Measurements from ENCODE around the gene DLG2.
"Not testable (repeated sequence)": the region's sequence is repeated elsewhere in the genome, so short reads cannot be mapped to it uniquely, and the experiment has no call there.

DLG2 gene

DNA sequence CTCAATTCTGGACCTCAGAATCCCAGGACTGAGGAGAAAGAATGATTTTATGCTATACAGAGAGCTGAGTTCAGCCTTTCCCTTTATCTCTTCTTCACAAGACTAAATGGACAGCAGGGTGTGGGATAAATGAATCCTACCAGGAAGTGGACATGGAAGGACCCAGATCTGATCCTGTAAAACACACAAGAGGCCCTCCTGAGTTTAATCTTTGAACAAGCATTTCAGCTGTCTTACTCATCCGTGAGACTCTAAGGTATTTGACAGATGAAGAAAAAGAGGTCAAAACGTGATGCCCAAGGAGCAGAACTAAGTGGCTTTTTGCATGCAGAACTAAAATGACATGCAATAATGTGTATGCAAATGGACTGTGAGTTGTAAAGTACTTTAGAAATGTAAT lies 511.3 kb downstream of the DLG2 start:
- H3K4me1 ChIP-seq (ENCODE audit: control insufficient read depth in 2 of 2, insufficient read depth in 2 of 2, low read length in 2 of 2), result no peaks in the 10 kb centered on the region
- no peaks in the 10 kb centered on the region for H3K27me3 ChIP-seq (ENCODE audit: control insufficient read depth in 2 of 2, insufficient read depth in 2 of 2, low read length in 2 of 2)
- no peak overlapping the region for H3K9ac ChIP-seq (ENCODE audit: low read depth in 1 of 2, low read length in 2 of 2)
- no peak overlapping the region for H3K27ac ChIP-seq (ENCODE audit: low read depth in 2 of 2, low read length in 2 of 2)
- no peak overlapping the region for H3K4me3 ChIP-seq (ENCODE audit: low read length in 2 of 2)
- no peaks in the 10 kb centered on the region for H3K9me3 ChIP-seq (ENCODE audit: control insufficient read depth in 2 of 2, low read length in 2 of 2)
- H3K36me3 ChIP-seq (ENCODE audit: control insufficient read depth in 2 of 2, insufficient read depth in 2 of 2, low read length in 2 of 2), result no peaks in the 10 kb centered on the region

DNA sequence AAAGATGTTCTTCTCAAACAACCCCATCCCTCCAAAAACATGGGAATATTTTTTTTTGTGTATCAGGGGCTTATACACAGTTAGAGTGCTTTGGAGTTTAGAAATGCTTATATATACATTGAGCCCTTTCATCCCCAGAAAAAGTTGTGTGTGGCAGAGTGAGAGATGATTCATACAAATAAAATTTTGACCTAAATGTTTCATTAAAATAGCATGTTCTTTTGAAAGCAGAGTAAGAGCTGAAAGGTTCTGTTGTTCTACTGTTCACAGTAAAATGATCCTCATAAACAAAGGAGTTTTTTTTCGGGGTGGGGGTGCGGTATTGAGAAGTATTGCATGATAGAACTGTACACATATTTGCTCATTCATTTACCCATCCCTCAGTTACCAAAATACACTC lies 512.4 kb downstream of the DLG2 start:
- Histone ChIP-seq H3K27me3 (ENCODE audit: control insufficient read depth in 2 of 2, insufficient read depth in 2 of 2, low read length in 2 of 2) (no peaks in the 10 kb centered on the region), H3K4me3 (ENCODE audit: low read length in 2 of 2) (no peak overlapping the region), H3K36me3 (ENCODE audit: control insufficient read depth in 2 of 2, insufficient read depth in 2 of 2, low read length in 2 of 2) (no peaks in the 10 kb centered on the region), H3K27ac (ENCODE audit: low read depth in 2 of 2, low read length in 2 of 2) (no peak overlapping the region), H3K9ac (ENCODE audit: low read depth in 1 of 2, low read length in 2 of 2) (no peak overlapping the region), H3K4me1 (ENCODE audit: control insufficient read depth in 2 of 2, insufficient read depth in 2 of 2, low read length in 2 of 2) (no peaks in the 10 kb centered on the region), H3K9me3 (ENCODE audit: control insufficient read depth in 2 of 2, low read length in 2 of 2) (no peaks in the 10 kb centered on the region)

DNA sequence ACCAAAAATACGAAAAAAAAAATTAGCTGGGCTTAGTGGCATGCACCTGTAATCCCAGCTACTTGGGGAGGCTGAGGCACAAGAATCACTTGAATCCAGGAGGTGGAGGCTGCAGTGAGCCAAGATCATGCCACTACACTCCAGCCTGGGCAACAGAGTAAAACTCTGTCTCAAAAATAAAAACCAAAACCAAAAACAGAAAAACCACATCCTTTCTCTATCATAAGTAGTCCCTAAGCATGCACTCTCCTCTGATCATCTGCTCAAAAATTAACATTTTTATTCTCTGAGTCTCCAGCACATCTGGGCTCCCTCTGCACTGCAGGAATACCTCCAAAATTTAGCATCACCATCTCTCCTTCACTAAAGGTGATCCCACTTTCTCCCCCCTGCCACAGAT lies 516.9 kb downstream of the DLG2 start:
- not testable (repeated sequence) for H3K4me3 ChIP-seq (ENCODE audit: low read length in 2 of 2); H3K27me3 ChIP-seq (ENCODE audit: control insufficient read depth in 2 of 2, insufficient read depth in 2 of 2, low read length in 2 of 2); H3K9ac ChIP-seq (ENCODE audit: low read depth in 1 of 2, low read length in 2 of 2); H3K36me3 ChIP-seq (ENCODE audit: control insufficient read depth in 2 of 2, insufficient read depth in 2 of 2, low read length in 2 of 2); H3K9me3 ChIP-seq (ENCODE audit: control insufficient read depth in 2 of 2, low read length in 2 of 2); H3K27ac ChIP-seq (ENCODE audit: low read depth in 2 of 2, low read length in 2 of 2); H3K4me1 ChIP-seq (ENCODE audit: control insufficient read depth in 2 of 2, insufficient read depth in 2 of 2, low read length in 2 of 2)

DNA sequence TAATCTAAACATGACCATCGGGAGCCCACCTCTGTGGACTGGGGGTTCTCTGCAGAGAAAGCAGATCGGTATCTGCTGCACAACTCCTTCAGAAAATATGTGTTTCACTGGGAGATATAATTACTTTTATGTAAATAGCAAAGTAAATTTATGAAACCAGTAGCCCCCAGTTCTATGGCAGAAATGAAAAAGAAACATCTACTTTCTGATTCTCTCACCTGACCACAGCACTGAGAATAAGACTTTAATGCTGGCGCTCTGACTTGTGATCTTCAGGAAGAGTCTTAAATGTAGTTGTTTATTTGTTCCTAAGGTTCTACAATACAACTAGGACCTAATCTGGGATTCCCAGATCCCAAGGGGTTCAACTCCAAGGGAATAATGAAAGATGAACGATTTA lies 518.0 kb downstream of the DLG2 start:
- Histone ChIP-seq H3K27me3 (ENCODE audit: control insufficient read depth in 2 of 2, insufficient read depth in 2 of 2, low read length in 2 of 2) (no peaks in the 10 kb centered on the region), H3K27ac (ENCODE audit: low read depth in 2 of 2, low read length in 2 of 2) (no peak overlapping the region), H3K4me1 (ENCODE audit: control insufficient read depth in 2 of 2, insufficient read depth in 2 of 2, low read length in 2 of 2) (no peaks in the 10 kb centered on the region), H3K36me3 (ENCODE audit: control insufficient read depth in 2 of 2, insufficient read depth in 2 of 2, low read length in 2 of 2) (no peaks in the 10 kb centered on the region), H3K9ac (ENCODE audit: low read depth in 1 of 2, low read length in 2 of 2) (no peak overlapping the region), H3K9me3 (ENCODE audit: control insufficient read depth in 2 of 2, low read length in 2 of 2) (no peaks in the 10 kb centered on the region), H3K4me3 (ENCODE audit: low read length in 2 of 2) (no peak overlapping the region)

DNA sequence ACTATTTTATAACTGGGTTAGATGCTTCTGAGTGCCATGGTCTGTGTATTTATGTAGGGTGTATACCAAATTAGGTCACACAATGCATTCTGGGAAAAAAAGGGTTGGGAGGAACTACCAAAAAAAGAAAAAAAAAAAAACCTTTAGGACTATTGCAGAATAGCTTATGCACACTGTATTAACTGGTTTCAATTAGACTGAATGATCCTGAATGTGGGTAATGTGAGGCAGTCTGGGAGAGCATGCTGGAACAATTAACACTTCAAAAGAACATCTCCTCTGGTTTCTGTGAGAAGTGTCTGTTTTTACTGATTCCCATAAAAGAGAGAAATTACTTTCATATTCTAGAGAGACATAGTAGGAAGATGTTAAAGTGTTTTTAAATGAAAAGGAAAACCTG lies 521.3 kb downstream of the DLG2 start:
- Histone ChIP-seq H3K36me3 (ENCODE audit: control insufficient read depth in 2 of 2, insufficient read depth in 2 of 2, low read length in 2 of 2) (no peaks in the 10 kb centered on the region), H3K27ac (ENCODE audit: low read depth in 2 of 2, low read length in 2 of 2) (no peak overlapping the region), H3K4me1 (ENCODE audit: control insufficient read depth in 2 of 2, insufficient read depth in 2 of 2, low read length in 2 of 2) (no peaks in the 10 kb centered on the region), H3K9ac (ENCODE audit: low read depth in 1 of 2, low read length in 2 of 2) (no peak overlapping the region), H3K9me3 (ENCODE audit: control insufficient read depth in 2 of 2, low read length in 2 of 2) (peaks cover 0 to 2% of the 10 kb centered on the region in 2 donors), H3K27me3 (ENCODE audit: control insufficient read depth in 2 of 2, insufficient read depth in 2 of 2, low read length in 2 of 2) (no peaks in the 10 kb centered on the region), H3K4me3 (ENCODE audit: low read length in 2 of 2) (no peak overlapping the region)

DNA sequence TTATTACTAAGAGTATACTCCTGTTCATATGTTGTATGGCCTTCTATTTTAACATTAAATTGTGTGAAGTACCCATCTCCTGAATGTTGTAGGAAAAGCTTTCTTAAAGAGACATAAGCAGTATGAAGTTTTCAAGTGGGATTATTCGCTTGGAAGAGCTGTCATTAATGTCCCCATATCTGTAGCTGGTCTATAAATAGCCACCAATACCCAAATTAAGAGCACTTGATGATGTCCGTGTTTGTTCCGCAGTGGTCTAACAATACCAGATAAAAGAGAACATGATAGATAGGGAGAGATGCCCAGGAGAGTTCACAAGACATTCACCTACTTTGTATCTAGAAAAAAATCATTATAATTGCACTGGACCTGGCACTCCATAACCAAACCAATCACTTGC lies 527.6 kb downstream of the DLG2 start:
- H3K27me3 ChIP-seq (ENCODE audit: control insufficient read depth in 2 of 2, insufficient read depth in 2 of 2, low read length in 2 of 2), result no peaks in the 10 kb centered on the region
- no peak overlapping the region for H3K27ac ChIP-seq (ENCODE audit: low read depth in 2 of 2, low read length in 2 of 2)
- H3K9ac ChIP-seq (ENCODE audit: low read depth in 1 of 2, low read length in 2 of 2), result no peak overlapping the region
- peaks cover 0 to 3% of the 10 kb centered on the region in 2 donors for H3K4me1 ChIP-seq (ENCODE audit: control insufficient read depth in 2 of 2, insufficient read depth in 2 of 2, low read length in 2 of 2)
- peaks cover 0 to 2% of the 10 kb centered on the region in 2 donors for H3K9me3 ChIP-seq (ENCODE audit: control insufficient read depth in 2 of 2, low read length in 2 of 2)
- no peak overlapping the region for H3K4me3 ChIP-seq (ENCODE audit: low read length in 2 of 2)
- no peaks in the 10 kb centered on the region for H3K36me3 ChIP-seq (ENCODE audit: control insufficient read depth in 2 of 2, insufficient read depth in 2 of 2, low read length in 2 of 2)

DNA sequence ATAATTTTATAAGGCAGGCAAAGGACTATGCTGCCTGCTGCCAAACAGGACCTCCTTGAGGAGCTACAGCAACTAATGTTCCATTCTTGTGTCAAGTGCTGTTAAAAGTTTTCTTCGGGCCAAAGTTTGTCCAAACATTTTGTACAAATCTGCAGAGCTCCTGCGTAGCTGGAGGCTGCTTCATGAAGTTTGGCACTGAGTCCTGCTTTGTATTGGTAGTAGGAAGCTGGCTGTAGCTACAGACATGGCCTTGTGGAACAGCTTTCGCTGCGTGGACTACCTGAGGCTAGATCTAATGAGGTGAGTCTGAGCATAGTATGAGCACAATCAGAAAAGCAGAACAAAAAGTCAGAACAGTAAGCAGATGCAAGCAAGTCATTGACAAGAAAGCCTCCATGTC lies 528.1 kb downstream of the DLG2 start:
- H3K9me3 ChIP-seq (ENCODE audit: control insufficient read depth in 2 of 2, low read length in 2 of 2), result peaks cover 0 to 2% of the 10 kb centered on the region in 2 donors
- no peak overlapping the region for H3K27ac ChIP-seq (ENCODE audit: low read depth in 2 of 2, low read length in 2 of 2)
- no peaks in the 10 kb centered on the region for H3K36me3 ChIP-seq (ENCODE audit: control insufficient read depth in 2 of 2, insufficient read depth in 2 of 2, low read length in 2 of 2)
- H3K4me1 ChIP-seq (ENCODE audit: control insufficient read depth in 2 of 2, insufficient read depth in 2 of 2, low read length in 2 of 2), result peaks cover 0 to 3% of the 10 kb centered on the region in 2 donors
- no peak overlapping the region for H3K9ac ChIP-seq (ENCODE audit: low read depth in 1 of 2, low read length in 2 of 2)
- no peaks in the 10 kb centered on the region for H3K27me3 ChIP-seq (ENCODE audit: control insufficient read depth in 2 of 2, insufficient read depth in 2 of 2, low read length in 2 of 2)
- no peak overlapping the region for H3K4me3 ChIP-seq (ENCODE audit: low read length in 2 of 2)

DNA sequence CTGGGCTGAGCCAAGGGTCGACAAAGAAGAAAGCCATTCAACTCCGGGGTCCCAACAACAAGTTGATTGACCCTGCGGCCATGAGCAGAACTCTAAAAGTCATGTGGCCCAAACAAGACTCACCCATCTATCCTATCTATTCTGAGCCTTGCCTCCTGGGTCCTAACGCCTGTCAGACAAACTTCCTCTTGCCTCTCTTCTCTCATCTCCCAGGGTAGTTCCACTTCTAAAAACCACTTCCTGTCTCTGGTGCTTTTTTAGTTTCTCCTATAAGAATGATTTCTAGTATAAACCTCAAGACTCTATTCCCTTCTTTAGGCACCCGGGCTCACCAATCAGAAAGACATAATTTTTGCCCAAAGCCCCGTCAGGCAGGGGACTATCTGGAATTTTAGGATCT lies 530.2 kb downstream of the DLG2 start:
- no peaks in the 10 kb centered on the region for H3K27me3 ChIP-seq (ENCODE audit: control insufficient read depth in 2 of 2, insufficient read depth in 2 of 2, low read length in 2 of 2)
- H3K9ac ChIP-seq (ENCODE audit: low read depth in 1 of 2, low read length in 2 of 2), result no peak overlapping the region
- H3K27ac ChIP-seq (ENCODE audit: low read depth in 2 of 2, low read length in 2 of 2), result no peak overlapping the region
- H3K4me1 ChIP-seq (ENCODE audit: control insufficient read depth in 2 of 2, insufficient read depth in 2 of 2, low read length in 2 of 2), result peaks cover 0 to 3% of the 10 kb centered on the region in 2 donors
- H3K9me3 ChIP-seq (ENCODE audit: control insufficient read depth in 2 of 2, low read length in 2 of 2), result no peaks in the 10 kb centered on the region
- H3K36me3 ChIP-seq (ENCODE audit: control insufficient read depth in 2 of 2, insufficient read depth in 2 of 2, low read length in 2 of 2), result no peaks in the 10 kb centered on the region
- H3K4me3 ChIP-seq (ENCODE audit: low read length in 2 of 2), result no peak overlapping the region

DNA sequence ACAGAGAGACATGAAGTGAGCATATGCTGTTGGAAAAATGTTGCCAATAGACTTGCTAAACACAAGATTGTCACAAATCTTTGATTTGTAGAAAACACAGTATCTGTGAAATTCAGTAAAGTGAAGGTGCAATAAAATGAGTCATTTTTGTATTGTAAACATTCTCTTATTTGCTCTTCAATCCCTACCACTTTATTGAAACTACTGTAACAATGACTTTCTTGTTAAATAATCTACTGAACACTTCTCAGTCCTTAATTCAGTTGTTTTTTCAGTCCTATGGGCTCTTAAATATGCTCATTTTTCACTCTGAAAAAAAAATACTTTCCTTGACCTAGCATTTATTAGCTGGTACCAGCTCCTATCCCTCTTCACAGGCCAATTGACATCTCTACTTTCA lies 531.9 kb downstream of the DLG2 start:
- Histone ChIP-seq H3K9me3 (ENCODE audit: control insufficient read depth in 2 of 2, low read length in 2 of 2) (no peaks in the 10 kb centered on the region), H3K4me1 (ENCODE audit: control insufficient read depth in 2 of 2, insufficient read depth in 2 of 2, low read length in 2 of 2) (peaks cover 0 to 3% of the 10 kb centered on the region in 2 donors), H3K4me3 (ENCODE audit: low read length in 2 of 2) (no peak overlapping the region), H3K27me3 (ENCODE audit: control insufficient read depth in 2 of 2, insufficient read depth in 2 of 2, low read length in 2 of 2) (no peaks in the 10 kb centered on the region), H3K36me3 (ENCODE audit: control insufficient read depth in 2 of 2, insufficient read depth in 2 of 2, low read length in 2 of 2) (no peaks in the 10 kb centered on the region), H3K9ac (ENCODE audit: low read depth in 1 of 2, low read length in 2 of 2) (no peak overlapping the region), H3K27ac (ENCODE audit: low read depth in 2 of 2, low read length in 2 of 2) (no peak overlapping the region)

DNA sequence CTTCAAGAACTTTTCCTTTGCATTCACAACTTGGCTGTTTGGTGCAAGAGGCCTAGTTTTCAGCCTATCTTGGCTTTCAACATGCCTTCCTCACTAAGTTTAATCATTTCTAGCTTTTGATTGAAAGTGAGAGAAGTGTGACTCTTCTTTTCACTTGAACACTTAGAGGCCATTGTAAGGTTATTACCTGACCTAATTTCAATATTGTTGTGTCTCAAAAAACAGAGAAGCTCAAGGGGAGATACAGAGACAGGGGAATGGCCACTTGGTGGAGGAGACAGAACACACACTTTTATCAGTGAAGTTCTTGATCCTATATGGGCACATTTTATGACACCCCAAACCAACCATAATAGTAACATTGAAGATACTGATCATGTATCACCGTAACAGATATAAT lies 532.3 kb downstream of the DLG2 start:
- Histone ChIP-seq H3K4me1 (ENCODE audit: control insufficient read depth in 2 of 2, insufficient read depth in 2 of 2, low read length in 2 of 2) (peaks cover 0 to 3% of the 10 kb centered on the region in 2 donors), H3K9ac (ENCODE audit: low read depth in 1 of 2, low read length in 2 of 2) (no peak overlapping the region), H3K9me3 (ENCODE audit: control insufficient read depth in 2 of 2, low read length in 2 of 2) (no peaks in the 10 kb centered on the region), H3K27ac (ENCODE audit: low read depth in 2 of 2, low read length in 2 of 2) (no peak overlapping the region), H3K36me3 (ENCODE audit: control insufficient read depth in 2 of 2, insufficient read depth in 2 of 2, low read length in 2 of 2) (no peaks in the 10 kb centered on the region), H3K27me3 (ENCODE audit: control insufficient read depth in 2 of 2, insufficient read depth in 2 of 2, low read length in 2 of 2) (no peaks in the 10 kb centered on the region), H3K4me3 (ENCODE audit: low read length in 2 of 2) (no peak overlapping the region)

DNA sequence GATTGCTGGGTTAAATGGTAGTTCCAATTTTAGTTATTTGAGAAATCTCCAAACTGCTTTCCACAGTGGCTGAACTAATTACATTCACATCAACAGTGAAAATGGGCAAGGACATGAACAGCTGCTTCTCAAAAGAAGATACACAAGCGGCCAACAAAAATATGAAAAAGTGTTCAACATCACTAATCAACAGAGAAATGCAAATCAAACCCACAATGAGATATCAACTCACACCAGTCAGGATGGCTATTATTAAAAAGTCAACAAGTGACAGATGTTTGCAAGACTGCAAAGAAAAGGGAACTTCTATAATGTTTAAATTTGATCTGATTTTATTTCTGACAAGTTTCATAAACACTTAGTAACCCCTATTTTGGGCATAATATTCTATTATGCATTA lies 537.5 kb downstream of the DLG2 start:
- H3K9me3 ChIP-seq (ENCODE audit: control insufficient read depth in 2 of 2, low read length in 2 of 2), result no peaks in the 10 kb centered on the region

More for the DNA sequence above, 537.5 kb downstream of the DLG2 start:
- Histone ChIP-seq H3K27ac (ENCODE audit: low read depth in 2 of 2, low read length in 2 of 2) (no peak overlapping the region), H3K4me3 (ENCODE audit: low read length in 2 of 2) (no peak overlapping the region), H3K4me1 (ENCODE audit: control insufficient read depth in 2 of 2, insufficient read depth in 2 of 2, low read length in 2 of 2) (no peaks in the 10 kb centered on the region), H3K9ac (ENCODE audit: low read depth in 1 of 2, low read length in 2 of 2) (no peak overlapping the region), H3K36me3 (ENCODE audit: control insufficient read depth in 2 of 2, insufficient read depth in 2 of 2, low read length in 2 of 2) (no peaks in the 10 kb centered on the region), H3K27me3 (ENCODE audit: control insufficient read depth in 2 of 2, insufficient read depth in 2 of 2, low read length in 2 of 2) (no peaks in the 10 kb centered on the region)

Data from mucosa of rectum (tissue), 2 donors.